NCI-H2107 (cell line): ENCODE results near the gene KATNIP.

ENCODE experiments used
- DNase-seq: peaks from one replicate; lab custom pipeline; 2025; lab: John Stamatoyannopoulos, UW

KATNIP gene

GRCh38 chr16:27583634-27584033, 33.7 kb downstream of the KATNIP start:
- DNase-seq = no peak

- no peak for DNase-seq
Observed at GRCh38 chr16:27585200-27585599, 35.3 kb downstream of the KATNIP start.

GRCh38 chr16:27586711-27587110, 36.8 kb downstream of the KATNIP start:
- no peak for DNase-seq

GRCh38 chr16:27588057-27588456, 38.1 kb downstream of the KATNIP start:
- DNase-seq = no peak

- no peak for DNase-seq
Observed at GRCh38 chr16:27591837-27592236, 41.9 kb downstream of the KATNIP start.

GRCh38 chr16:27595475-27595874, 45.5 kb downstream of the KATNIP start:
- no peak for DNase-seq

GRCh38 chr16:27595993-27596392, 46.0 kb downstream of the KATNIP start:
- no peak for DNase-seq

- DNase-seq = no peak
Observed at GRCh38 chr16:27596411-27596810, 46.5 kb downstream of the KATNIP start.

GRCh38 chr16:27597361-27597760, 47.4 kb downstream of the KATNIP start:
- DNase-seq = no peak

- no peak for DNase-seq
Observed at GRCh38 chr16:27598220-27598619, 48.3 kb downstream of the KATNIP start.

GRCh38 chr16:27598931-27599565, 49.1 kb downstream of the KATNIP start:
- no peak for DNase-seq

- no peak for DNase-seq
Observed at GRCh38 chr16:27599606-27600005, 49.7 kb downstream of the KATNIP start.
